Brain microvascular endothelial cell (primary cell): Measurements from ENCODE around the gene FTSJ3.
A peak's percentile ranks its signal among the peaks of the same experiment; 100 is the strongest.

Experiments used
- DNase-seq: peaks from one replicate; pipeline ENCODE4 v3.0.0-alpha.2; 2020
- H3K27ac ChIP-seq: fragments of 250-450 bp; sonication (Bioruptor Pico); 2 replicates; pipeline ENCODE4 v1.5.1; 2020; ENCODE audit warnings: mild to moderate bottlenecking, moderate library complexity
- H3K27me3 ChIP-seq: fragments of 250-450 bp; sonication (Bioruptor Pico); replicated peaks from 2 replicates; pipeline ENCODE4 v1.5.1; 2020; ENCODE audit warnings: mild to moderate bottlenecking
- H3K36me3 ChIP-seq: fragments of 250-450 bp; sonication (Bioruptor Pico); replicated peaks from 2 replicates; pipeline ENCODE4 v1.5.1; 2020; ENCODE audit warnings: mild to moderate bottlenecking
- H3K4me3 ChIP-seq: 2 replicates; pipeline ENCODE4 v1.5.1; 2011; ENCODE audit warnings: low read depth, mild to moderate bottlenecking, control low read depth, low read length, moderate library complexity
- in situ Hi-C: cut with HindIII; loops from 2 replicates; pipeline ENCODE4 v1.10.0; 2017; ENCODE audit warnings: low sequenced_read_pairs, low pct_ligation_motif_present
- TF ChIP-seq, protein P1 (sequence below): IDR thresholded peaks from 2 replicates; pipeline ENCODE4 v1.5.1; 2011; ENCODE audit warnings: low read depth, mild to moderate bottlenecking, moderate library complexity, low read length, control low read depth, inconsistent platforms; ENCODE audit errors: missing control alignments

The FTSJ3 gene

DNA sequence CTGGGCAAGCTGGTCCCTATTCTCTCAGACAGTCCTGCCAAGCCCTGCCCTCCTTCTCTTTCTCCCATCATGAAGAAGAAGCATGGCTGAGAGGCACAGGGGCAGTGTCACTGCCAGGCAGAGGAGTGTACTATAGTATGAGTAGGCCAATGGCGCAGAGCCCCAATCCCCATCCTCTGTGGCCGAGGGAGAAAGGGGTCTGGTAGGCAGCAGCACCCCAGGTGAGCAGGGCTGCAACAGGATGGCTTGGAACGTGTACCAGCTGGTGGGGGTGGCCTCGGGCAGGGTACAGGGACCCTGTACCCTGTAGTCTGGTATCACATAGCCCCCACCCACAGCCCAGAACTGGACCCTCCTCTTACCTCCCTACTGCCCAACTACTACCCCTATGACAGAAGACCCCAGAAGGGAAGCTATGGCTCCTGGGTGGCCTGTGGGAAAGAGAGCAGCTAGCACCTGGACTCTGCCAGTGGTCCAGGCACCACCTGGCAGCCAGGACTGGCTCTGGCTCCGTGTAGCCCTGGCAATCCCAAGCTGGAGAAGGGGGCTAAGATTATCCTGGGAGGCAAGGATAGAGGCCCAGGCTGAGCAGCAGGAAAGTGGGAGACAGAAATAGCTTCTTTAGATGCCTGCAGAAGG lies 10.6 kb upstream of the FTSJ3 start:
- H3K4me3 ChIP-seq, result no peak overlapping the region
- no peak for DNase-seq
- in situ Hi-C loops, result no loop called here
- H3K27ac ChIP-seq, result no peak overlapping the region
- H3K27me3 ChIP-seq, result no peaks in the 10 kb centered on the region
- peaks cover 25% of the 10 kb centered on the region for H3K36me3 ChIP-seq
- TF ChIP-seq, protein P1, sequence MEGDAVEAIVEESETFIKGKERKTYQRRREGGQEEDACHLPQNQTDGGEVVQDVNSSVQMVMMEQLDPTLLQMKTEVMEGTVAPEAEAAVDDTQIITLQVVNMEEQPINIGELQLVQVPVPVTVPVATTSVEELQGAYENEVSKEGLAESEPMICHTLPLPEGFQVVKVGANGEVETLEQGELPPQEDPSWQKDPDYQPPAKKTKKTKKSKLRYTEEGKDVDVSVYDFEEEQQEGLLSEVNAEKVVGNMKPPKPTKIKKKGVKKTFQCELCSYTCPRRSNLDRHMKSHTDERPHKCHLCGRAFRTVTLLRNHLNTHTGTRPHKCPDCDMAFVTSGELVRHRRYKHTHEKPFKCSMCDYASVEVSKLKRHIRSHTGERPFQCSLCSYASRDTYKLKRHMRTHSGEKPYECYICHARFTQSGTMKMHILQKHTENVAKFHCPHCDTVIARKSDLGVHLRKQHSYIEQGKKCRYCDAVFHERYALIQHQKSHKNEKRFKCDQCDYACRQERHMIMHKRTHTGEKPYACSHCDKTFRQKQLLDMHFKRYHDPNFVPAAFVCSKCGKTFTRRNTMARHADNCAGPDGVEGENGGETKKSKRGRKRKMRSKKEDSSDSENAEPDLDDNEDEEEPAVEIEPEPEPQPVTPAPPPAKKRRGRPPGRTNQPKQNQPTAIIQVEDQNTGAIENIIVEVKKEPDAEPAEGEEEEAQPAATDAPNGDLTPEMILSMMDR, result no peak

DNA sequence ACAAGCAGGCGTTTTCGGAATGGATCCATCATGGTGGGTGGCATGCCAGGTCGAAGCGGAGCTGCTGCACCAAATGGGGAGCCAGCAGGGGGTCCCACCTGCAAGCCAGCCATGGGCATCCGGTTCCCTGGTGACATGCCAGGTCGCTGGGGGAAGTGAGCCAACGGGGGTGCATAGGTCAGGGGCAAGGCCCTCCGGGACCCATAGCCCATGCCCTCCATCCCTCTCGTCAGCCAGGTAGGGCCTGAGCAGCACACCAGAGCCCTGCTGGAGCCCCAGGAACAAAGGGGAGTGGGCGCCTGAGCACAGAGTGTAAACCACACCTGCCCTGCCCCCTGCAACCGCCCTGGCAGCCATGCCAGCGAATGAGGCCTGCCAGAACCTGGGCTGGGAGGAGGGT lies 10.0 kb upstream of the FTSJ3 start:
- Histone ChIP-seq H3K4me3 (no peak overlapping the region), H3K27me3 (no peaks in the 10 kb centered on the region), H3K27ac (no peak overlapping the region), H3K36me3 (peaks cover 31% of the 10 kb centered on the region)
- no peak for DNase-seq
- in situ Hi-C loops, result no loop called here
- TF ChIP-seq, protein P1, result no peak

DNA sequence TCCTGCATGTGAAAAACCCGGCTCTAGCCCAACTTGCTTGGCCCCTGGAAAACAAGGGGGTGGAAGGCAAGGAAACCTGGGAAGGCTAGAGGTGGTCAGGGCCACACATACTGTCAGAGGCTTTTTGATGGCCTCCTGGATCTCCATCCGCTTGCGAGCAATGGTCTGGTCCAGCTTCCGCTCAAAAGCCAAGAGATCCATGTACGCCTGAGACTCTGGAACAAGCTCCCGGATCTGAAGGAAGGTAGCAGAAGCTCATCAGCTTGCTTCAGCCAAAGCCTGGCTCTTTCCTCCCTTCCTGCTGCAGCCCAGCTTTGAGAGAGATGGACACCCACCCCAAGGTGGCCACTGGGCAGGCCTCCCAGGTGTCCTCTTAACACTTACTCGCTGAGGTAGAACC lies 9.3 kb upstream of the FTSJ3 start:
- Histone ChIP-seq H3K4me3 (no peak overlapping the region), H3K27me3 (no peaks in the 10 kb centered on the region), H3K27ac (no peak overlapping the region), H3K36me3 (peaks cover 38% of the 10 kb centered on the region)
- TF ChIP-seq, protein P1, result no peak
- in situ Hi-C loops, result no loop called here
- DNase-seq, result no peak

DNA sequence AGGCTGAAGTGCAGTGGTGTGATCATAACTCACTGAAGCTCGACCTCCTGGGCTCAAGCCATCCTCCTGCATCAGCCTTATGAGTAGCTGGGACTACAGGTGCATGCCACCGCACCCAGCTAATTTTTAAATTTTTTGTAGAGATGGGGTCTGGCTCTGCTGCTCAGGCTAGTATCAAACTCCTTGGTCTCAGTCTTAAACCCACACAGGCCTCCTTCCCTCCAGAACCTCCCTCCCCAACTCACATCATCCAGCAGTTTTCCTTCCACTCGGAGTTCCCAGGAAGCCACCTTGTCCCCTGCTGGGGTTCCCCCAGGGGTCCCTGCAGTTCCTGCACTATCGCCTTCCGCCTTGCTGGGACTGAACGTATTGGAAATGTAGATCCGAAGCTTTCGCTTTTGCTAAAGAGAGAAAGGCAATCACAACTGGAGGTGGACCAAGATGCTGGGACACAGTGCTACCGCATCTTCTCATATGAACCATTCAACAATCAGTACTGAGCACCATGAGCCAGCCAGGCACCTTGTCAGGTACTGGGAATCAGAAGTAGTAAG lies 7.8 kb upstream of the FTSJ3 start:
- Histone ChIP-seq H3K4me3 (no peak overlapping the region), H3K27ac (no peak overlapping the region), H3K27me3 (no peaks in the 10 kb centered on the region), H3K36me3 (peaks cover 53% of the 10 kb centered on the region)
- in situ Hi-C loops, result no loop called here
- TF ChIP-seq, protein P1, result no peak
- no peak for DNase-seq

DNA sequence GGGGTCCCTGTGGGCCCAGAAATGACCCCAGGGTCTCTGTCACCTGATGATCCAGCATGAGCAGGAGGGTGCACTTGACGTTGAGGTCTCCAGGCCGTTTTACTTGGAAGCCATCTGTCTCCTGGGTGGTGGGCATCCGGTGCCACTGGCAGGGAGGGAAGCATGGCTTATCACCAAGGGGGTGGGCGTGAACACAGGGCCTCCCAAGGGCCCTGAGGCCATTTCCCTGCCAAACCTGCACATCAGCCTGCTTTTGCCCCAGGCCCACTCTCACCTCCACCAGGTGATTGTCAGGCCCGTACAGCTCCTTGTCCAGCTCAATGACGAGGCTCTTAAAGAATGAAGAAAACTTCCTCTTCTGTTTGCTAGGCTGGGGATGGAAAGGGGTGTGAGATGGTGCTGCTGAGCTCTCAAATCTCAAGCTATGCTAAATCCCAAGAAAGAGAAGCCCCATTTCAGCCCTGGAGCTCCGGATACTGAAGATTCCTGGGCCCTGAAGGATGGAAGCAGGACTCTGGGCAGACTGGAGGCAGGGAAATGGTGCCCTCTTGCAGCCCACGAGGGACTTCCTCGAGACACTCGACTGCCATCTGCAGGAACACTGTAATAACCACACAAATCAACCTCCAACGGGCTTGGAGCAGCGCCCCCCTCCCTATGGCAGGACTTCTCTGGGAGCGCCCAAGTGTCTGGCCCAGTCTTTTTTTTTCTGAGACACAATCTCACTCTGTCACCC lies 7.1 kb upstream of the FTSJ3 start:
- H3K27ac ChIP-seq, result no peak overlapping the region
- H3K4me3 ChIP-seq, result no peak overlapping the region
- no peaks in the 10 kb centered on the region for H3K27me3 ChIP-seq
- TF ChIP-seq, protein P1, result peak; percentile 65
- DNase-seq, result peak; percentile 72
- in situ Hi-C loops, result no loop called here
- H3K36me3 ChIP-seq, result peaks cover 60% of the 10 kb centered on the region
